ENCODE data around the gene RREB1.

RREB1 gene

GRCh38 chr6:7163661-7164071 lies 55.9 kb downstream of the RREB1 start:
- no peak for DNase-seq (ENCODE audit: low read depth in 2 of 2)

- DNase-seq (ENCODE audit: low read depth in 2 of 2): no peak
These were observed 56.8 kb downstream of the RREB1 start for GRCh38 chr6:7164536-7165001.

GRCh38 chr6:7165002-7165889 lies 57.5 kb downstream of the RREB1 start:
- no peak for DNase-seq (ENCODE audit: low read depth in 2 of 2)

- no peak for DNase-seq (ENCODE audit: low read depth in 2 of 2)
These were observed 58.1 kb downstream of the RREB1 start for GRCh38 chr6:7165890-7166267.

GRCh38 chr6:7166410-7167293 lies 58.9 kb downstream of the RREB1 start:
- DNase-seq (ENCODE audit: low read depth in 2 of 2): no peak

- no peak for DNase-seq (ENCODE audit: low read depth in 2 of 2)
These were observed 61.5 kb downstream of the RREB1 start for GRCh38 chr6:7169296-7169721.

- DNase-seq (ENCODE audit: low read depth in 2 of 2): no peak
These were observed 62.5 kb downstream of the RREB1 start for GRCh38 chr6:7170117-7170732.

GRCh38 chr6:7171119-7171518 lies 63.4 kb downstream of the RREB1 start:
- DNase-seq (ENCODE audit: low read depth in 2 of 2): no peak

GRCh38 chr6:7171733-7172132 lies 64.0 kb downstream of the RREB1 start:
- DNase-seq (ENCODE audit: low read depth in 2 of 2): no peak

GRCh38 chr6:7172649-7173048 lies 64.9 kb downstream of the RREB1 start:
- no peak for DNase-seq (ENCODE audit: low read depth in 2 of 2)

GRCh38 chr6:7173843-7174503 lies 66.2 kb downstream of the RREB1 start:
- no peak for DNase-seq (ENCODE audit: low read depth in 2 of 2)

GRCh38 chr6:7175462-7175861 lies 67.7 kb downstream of the RREB1 start:
- no peak for DNase-seq (ENCODE audit: low read depth in 2 of 2)

GRCh38 chr6:7176208-7176607 lies 68.4 kb downstream of the RREB1 start:
- DNase-seq (ENCODE audit: low read depth in 2 of 2): no peak

GRCh38 chr6:7178280-7178679 lies 70.5 kb downstream of the RREB1 start:
- no peak for DNase-seq (ENCODE audit: low read depth in 2 of 2)

GRCh38 chr6:7180751-7181150 lies 73.0 kb downstream of the RREB1 start:
- no peak for DNase-seq (ENCODE audit: low read depth in 2 of 2)

- DNase-seq (ENCODE audit: low read depth in 2 of 2): no peak
These were observed 75.9 kb downstream of the RREB1 start for GRCh38 chr6:7183707-7184106.

- no peak for DNase-seq (ENCODE audit: low read depth in 2 of 2)
These were observed 76.7 kb downstream of the RREB1 start for GRCh38 chr6:7184502-7184901.

- DNase-seq (ENCODE audit: low read depth in 2 of 2): no peak
These were observed 77.8 kb downstream of the RREB1 start for GRCh38 chr6:7185561-7185960.

GRCh38 chr6:7188492-7188891 lies 80.7 kb downstream of the RREB1 start:
- no peak for DNase-seq (ENCODE audit: low read depth in 2 of 2)

- DNase-seq (ENCODE audit: low read depth in 2 of 2): no peak
These were observed 81.5 kb downstream of the RREB1 start for GRCh38 chr6:7189101-7189758.

GRCh38 chr6:7190791-7191190 lies 83.0 kb downstream of the RREB1 start:
- no peak for DNase-seq (ENCODE audit: low read depth in 2 of 2)
